Measurements from ENCODE around the gene SINHCAF. TPM values are rescaled to one million over a fixed set of nuclear protein-coding genes. Genes with fewer than 3 reads are reported as not detected.

The SINHCAF gene
- total and polyA plus RNA-seq, 2 of the 8 experiments (the other 6 are each of a cell fraction or from before 2014, with no cell fraction given) = 138 to 576 TPM

- Histone ChIP-seq H4K91ac (replicated peaks; ENCODE audit: insufficient read length, low read length) (no peak overlapping the region), H3K18ac (ENCODE audit: extremely low read depth, low read length) (no peak overlapping the region), H2BK15ac (ENCODE audit: low read length) (no peak overlapping the region), H3K4me2 (ENCODE audit: insufficient read depth in 1 of 2, low read depth in 2 of 2, low read length in 2 of 2) (no peak overlapping the region), H4K8ac (ENCODE audit: extremely low read depth, insufficient read depth, low read length) (no peak overlapping the region), H3K4ac (replicated peaks; ENCODE audit: insufficient read length, low read depth, low read length) (no peak overlapping the region), H3K23ac (ENCODE audit: insufficient read length) (no peak overlapping the region), H3K79me2 (ENCODE audit: control insufficient read depth in 1 of 2, insufficient read depth in 2 of 2, low read length in 2 of 2) (peaks cover 56 to 99% of the 10 kb centered on the region in 2 experiments), H2BK5ac (ENCODE audit: low read depth, low read length) (no peak overlapping the region), H4K5ac (ENCODE audit: insufficient read length, low read depth, low read length) (no peak overlapping the region), H3K23me2 (ENCODE audit: low read depth, low read length) (no peaks in the 10 kb centered on the region), H2BK20ac (ENCODE audit: low read length) (no peak overlapping the region), H3K27me3 (replicated peaks in 1 of 4; ENCODE audit: control insufficient read depth in 3 of 4, extremely low read depth in 1 of 4, insufficient read depth in 3 of 4, low read length in 3 of 4) (no peaks in the 10 kb centered on the region), H3K27ac (ENCODE audit: low read depth, low read length) (no peak overlapping the region), H3K56ac (replicated peaks; ENCODE audit: insufficient read length, low read depth, low read length) (no peak overlapping the region), H3K14ac (ENCODE audit: insufficient read length) (no peak overlapping the region), H3K4me1 (replicated peaks in 1 of 4; ENCODE audit: control insufficient read depth in 3 of 4, insufficient read depth in 4 of 4, low read length in 3 of 4) (peaks cover 0 to 18% (median 4%) of the 10 kb centered on the region in 4 experiments; a peak in 3 of 7 replicates), H3K36me3 (ENCODE audit: control insufficient read depth in 2 of 4, insufficient read depth in 4 of 4, low read length in 3 of 4) (peaks cover 18 to 89% (median 66%) of the 10 kb centered on the region in 4 experiments), H3K79me1 (ENCODE audit: low read depth, low read length) (0 out of 2 replicates have a peak, but pooled peaks cover 4% of the 10 kb centered on the region), H2AK5ac (ENCODE audit: low read depth, low read length) (no peak overlapping the region), H4K20me1 (replicated peaks in 1 of 2; ENCODE audit: control insufficient read depth in 1 of 2, insufficient read depth in 2 of 2, low read length in 2 of 2) (peaks cover 32 to 34% of the 10 kb centered on the region in 2 experiments), H3K4me3 (ENCODE audit: extremely low read depth in 1 of 4, insufficient read depth in 2 of 4, low read depth in 3 of 4, low read length in 4 of 4) (no peak overlapping the region), H3K9me3 (ENCODE audit: insufficient read depth in 2 of 2, low read depth in 1 of 2, low read length in 1 of 2) (no peaks in the 10 kb centered on the region), H2BK120ac (replicated peaks; ENCODE audit: low read depth, low read length) (no peak overlapping the region), H2BK12ac (ENCODE audit: low read depth, low read length) (no peak overlapping the region), H3K9ac (replicated peaks in 1 of 4; ENCODE audit: extremely low read depth in 1 of 4, low read depth in 3 of 4, low read length in 3 of 4) (no peak overlapping the region), H2AFZ (ENCODE audit: low read length) (no peak overlapping the region)
- no peak for DNase-seq (ENCODE audit: low read depth in 1 of 2, low spot score in 2 of 2)
- POLR2A ChIA-PET (ENCODE audit: partially characterized antibody) = interaction anchor here (0.5 to 4.5 kb wide), 16 partner anchors 9 to 89 kb away, joined by 3 to 21 read pairs (median 4); partner anchors contain the start of gene SINHCAF
- CTCF ChIA-PET (ENCODE audit: partially characterized antibody) = interaction anchor here (1.1 to 2.2 kb wide), 4 partner anchors 9 to 182 kb away, joined by 3 to 7 read pairs (median 4); no protein-coding TSS in a partner anchor
- WGBS, 2 experiments (ENCODE audit: extremely low coverage in 1 of 2, insufficient coverage in 1 of 2, insufficient read length in 1 of 2, insufficient replicate concordance in 2 of 2, low coverage in 1 of 2, low lambda C conversion rate in 2 of 2, missing lambda C conversion rate in 1 of 2) = 81% methylated on average over 3 of the region's 3 CpGs; no CpG with 5 or more reads in 1 of the 2 experiments
- no peak for FAIRE-seq
- TF ChIP-seq TBP (IDR thresholded peaks at IDR 0.05; ENCODE audit: low read depth, low read length) (no peak), ATF3 (IDR thresholded peaks at IDR 0.05; ENCODE audit: insufficient read depth, low read depth, low read length) (no peak), CBX5 (IDR thresholded peaks at IDR 0.05; ENCODE audit: low read depth, low read length) (no peak), POLR2A (IDR thresholded peaks at IDR 0.05; ENCODE audit: control extremely low read depth in 1 of 2, low read depth in 2 of 2, low read length in 2 of 2) (no peak), SP4 (IDR thresholded peaks at IDR 0.05; ENCODE audit: low read length) (no peak), SIN3A (conservative IDR thresholded peaks at IDR 0.05 in 1 of 2, IDR thresholded peaks at IDR 0.05 in 1 of 2; ENCODE audit: low read depth in 1 of 2, low read length in 2 of 2) (no peak), CREB1 (IDR thresholded peaks at IDR 0.05) (no peak), RBBP5 (IDR thresholded peaks at IDR 0.05; ENCODE audit: borderline replicate concordance, low read depth, low read length) (no peak), HDAC2 (IDR thresholded peaks at IDR 0.05; ENCODE audit: borderline replicate concordance in 1 of 2, low read depth in 2 of 2, low read length in 2 of 2) (no peak), SRF (IDR thresholded peaks at IDR 0.05; ENCODE audit: low read depth, low read length) (no peak), PHF8 (conservative IDR thresholded peaks at IDR 0.05; ENCODE audit: low read depth, low read length) (no peak), CTBP2 (IDR thresholded peaks at IDR 0.05; ENCODE audit: borderline replicate concordance, insufficient read depth, insufficient read length, low read length) (no peak)
- TF ChIP-seq, protein P1, sequence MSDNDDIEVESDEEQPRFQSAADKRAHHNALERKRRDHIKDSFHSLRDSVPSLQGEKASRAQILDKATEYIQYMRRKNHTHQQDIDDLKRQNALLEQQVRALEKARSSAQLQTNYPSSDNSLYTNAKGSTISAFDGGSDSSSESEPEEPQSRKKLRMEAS (IDR thresholded peaks at IDR 0.05) = no peak
These were observed 27.0 kb downstream of the SINHCAF start for GRCh38 chr12:31298922-31299321.
